GM19438 (cell line): ENCODE measurements around the gene MB21D2.
"Not testable (repeated sequence)": the region's sequence is repeated elsewhere in the genome, so short reads cannot be mapped to it uniquely, and the experiment has no call there.

Experiments
- ATAC-seq: cut with Tn5 transposase; IDR thresholded peaks from one replicate; pipeline ENCODE4 v1.9.1; 2021; ENCODE audit warnings: low read depth; ENCODE audit not compliant: unreplicated experiment

The MB21D2 gene, protein sequence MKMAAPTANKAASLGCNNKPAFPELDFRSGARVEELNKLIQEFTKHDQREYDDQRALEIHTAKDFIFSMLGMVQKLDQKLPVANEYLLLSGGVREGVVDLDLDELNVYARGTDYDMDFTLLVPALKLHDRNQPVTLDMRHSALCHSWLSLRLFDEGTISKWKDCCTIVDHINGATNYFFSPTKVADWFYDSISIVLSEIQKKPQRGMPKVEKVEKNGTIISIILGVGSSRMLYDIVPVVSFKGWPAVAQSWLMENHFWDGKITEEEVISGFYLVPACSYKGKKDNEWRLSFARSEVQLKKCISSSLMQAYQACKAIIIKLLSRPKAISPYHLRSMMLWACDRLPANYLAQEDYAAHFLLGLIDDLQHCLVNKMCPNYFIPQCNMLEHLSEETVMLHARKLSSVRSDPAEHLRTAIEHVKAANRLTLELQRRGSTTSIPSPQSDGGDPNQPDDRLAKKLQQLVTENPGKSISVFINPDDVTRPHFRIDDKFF

DNA sequence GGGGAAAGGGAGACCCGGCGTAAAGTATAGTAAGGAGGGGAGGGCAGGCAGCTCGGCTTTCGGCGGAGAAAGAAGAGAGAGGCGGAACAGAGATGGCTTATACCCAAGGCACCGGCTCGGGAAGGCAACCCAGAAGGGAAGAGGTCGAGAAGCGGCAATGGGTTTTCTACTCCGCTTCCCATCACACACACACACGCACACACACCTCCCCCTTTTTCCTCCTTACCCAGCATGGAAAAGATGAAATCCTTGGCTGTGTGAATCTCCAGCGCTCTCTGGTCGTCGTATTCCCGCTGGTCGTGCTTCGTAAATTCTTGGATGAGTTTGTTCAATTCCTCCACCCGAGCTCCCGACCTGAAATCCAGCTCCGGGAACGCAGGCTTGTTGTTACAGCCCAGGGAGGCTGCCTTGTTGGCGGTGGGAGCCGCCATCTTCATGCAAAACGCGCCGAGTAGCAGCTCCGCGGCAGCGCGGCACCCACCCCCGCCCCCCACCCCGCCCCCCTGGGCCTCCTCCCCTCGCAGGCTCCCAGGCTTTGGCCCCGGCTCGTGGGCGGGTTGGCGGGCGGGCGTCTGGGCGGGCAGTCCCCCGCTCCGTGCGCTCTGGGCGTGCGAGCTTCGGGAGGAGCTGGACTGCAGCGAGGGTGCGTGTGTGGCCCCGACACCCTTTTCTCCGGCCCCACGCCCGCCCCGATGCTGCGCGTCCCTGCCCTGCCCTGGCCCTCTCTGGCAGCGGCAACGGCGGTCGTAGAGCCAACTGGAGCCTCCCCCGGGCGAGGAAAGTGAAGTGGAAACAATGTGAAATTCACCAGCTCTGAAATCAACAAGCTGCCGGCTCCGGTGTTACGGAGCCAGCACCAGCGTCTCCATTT lies at the start of gene MB21D2:
Gene MB21D2 (minus strand): TSS at position 453 of the 871 bp plus-strand sequence. CDS start 16 bp downstream, at position 437.
- ATAC-seq = peak; percentile 62

DNA sequence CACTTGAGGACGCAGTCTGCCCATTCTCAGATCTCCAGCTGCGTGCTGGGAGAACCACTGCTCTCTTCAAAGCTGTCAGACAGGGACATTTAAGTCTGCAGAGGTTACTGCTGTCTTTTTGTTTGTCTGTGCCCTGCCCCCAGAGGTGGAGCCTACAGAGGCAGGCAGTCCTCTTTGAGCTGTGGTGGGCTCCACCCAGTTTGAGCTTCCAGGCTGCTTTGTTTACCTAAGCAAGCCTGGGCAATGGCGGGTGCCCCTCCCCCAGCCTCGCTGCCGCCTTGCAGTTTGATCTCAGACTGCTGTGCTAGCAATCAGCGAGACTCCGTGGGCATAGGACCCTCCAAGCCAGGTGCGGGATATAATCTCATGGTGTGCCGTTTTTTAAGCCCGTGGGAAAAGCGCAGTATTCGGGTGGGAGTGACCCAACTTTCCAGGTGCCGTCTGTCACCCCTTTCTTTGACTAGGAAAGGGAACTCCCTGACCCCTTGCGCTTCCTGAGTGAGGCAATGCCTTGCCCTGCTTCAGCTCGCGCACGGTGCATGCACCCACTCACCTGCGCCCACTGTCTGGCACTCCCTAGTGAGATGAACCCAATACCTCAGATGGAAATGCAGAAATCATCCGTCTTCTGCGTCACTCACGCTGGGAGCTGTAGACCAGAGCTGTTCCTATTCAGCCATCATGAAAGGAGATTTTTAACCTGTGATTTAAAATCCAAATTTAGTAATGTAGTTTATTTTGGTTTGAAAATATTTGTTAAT lies 47.5 kb upstream of the MB21D2 start:
- ATAC-seq = not testable (repeated sequence)

DNA sequence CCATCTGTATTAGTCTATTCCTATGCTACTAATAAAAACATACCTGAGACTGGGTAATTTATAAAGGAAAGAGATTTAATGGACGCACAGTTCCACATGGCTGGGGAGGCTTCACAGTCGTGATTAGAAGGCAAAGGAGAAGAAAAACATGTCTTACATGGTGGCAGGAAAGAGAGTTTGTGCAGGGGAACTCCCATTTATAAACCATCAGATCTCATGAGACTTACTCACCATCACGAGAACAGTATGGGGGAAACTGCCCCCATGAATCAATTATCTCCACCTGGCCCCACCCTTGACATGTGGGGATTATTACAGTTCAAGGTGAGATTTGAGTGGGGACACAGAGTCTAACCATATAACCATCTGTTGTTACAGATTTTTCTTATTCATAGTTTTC lies 42.1 kb upstream of the MB21D2 start:
- no peak for ATAC-seq

DNA sequence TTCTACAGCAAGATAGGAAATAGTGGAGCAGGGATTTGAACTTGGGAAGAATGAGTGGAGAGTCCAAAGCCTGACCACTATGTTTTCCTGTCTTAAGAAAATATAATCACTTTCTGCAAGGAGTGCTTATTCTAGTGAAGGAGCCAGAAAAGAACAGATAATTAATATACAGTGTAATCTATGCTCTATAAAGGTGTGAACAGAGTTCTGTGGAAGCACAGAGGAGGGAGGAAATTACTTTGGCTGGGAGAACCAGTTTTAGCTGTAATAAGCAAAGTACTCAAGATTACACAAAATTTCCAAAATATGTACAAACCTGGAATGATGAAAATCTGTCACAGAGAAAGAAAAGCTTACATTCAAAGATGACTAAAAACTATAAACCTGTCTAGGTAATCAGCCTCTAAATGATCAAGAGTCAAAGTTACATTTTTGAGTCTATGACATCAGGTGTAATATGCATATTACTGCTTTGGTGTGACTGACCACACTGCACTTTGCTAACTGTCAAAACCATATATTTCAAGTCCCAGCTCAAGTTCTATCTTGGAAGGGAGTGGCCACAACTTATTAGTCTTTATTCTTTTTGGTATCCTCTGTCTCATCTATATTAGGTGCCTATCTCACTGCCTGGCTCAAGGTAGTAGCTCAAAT lies 40.7 kb upstream of the MB21D2 start:
- no peak for ATAC-seq

DNA sequence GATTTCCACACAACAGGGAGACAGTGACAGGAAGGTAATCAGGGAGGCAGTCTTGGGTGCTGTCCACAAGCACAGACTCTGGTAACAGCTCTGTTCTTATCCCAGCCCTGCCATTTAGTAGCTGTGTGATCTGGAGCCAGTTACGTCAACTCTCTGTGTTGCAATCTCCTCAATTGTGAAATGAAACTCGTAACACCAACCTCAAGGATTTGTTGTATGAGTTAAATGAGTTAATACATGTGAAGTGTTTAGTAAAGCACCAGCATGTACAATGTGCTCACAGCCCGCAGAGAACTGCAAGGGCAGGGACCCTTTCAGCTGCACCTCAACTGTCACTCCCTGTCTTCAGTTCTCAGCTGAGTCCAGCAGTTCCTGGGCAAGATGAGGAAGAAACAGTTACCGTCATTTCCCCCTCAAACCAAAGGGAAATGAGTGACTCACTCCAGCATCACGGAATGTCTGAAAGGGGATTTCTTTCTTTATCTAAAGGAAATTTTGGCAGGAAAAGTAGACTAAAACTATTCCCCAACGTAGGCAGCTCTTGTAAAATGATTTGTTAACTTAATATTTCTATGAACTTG lies 39.9 kb upstream of the MB21D2 start:
- no peak for ATAC-seq

DNA sequence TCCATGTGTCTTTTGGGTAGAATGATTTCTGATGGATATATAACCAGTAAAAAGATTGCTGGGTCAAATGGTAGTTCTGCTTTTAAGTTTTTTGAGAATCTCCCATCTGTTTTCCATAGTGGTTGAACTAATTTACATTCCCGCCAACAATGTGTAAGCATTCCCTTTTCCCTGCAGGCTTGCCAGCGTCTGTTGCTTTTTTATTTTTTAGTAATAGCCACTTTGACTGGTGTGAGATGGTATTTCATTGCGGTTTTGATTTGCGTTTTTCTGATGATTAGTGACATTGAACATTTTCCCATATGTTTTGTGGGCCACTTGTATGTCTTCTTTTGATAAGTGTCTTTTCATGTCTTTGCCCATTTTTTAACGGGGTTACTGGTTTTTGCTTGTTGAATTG lies 36.3 kb upstream of the MB21D2 start:
- ATAC-seq = no peak

DNA sequence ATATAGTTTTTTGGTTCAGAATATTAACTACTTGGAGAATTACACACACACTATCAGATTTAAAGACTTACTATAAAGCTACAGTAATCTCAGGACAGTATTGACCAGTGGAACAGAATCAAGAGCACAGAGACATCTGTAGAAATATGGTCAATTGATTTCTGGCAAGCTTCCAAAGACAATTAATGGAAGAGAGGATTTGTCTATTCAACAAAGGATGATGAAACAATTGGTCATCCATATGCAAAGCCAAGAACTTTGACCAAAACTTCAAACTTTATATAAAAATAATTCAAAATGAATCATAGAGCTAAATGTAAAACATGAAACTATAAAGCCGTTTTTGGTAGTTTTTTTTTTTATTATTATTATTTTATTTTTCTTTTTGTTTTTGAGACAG lies 29.8 kb upstream of the MB21D2 start:
- ATAC-seq = no peak

DNA sequence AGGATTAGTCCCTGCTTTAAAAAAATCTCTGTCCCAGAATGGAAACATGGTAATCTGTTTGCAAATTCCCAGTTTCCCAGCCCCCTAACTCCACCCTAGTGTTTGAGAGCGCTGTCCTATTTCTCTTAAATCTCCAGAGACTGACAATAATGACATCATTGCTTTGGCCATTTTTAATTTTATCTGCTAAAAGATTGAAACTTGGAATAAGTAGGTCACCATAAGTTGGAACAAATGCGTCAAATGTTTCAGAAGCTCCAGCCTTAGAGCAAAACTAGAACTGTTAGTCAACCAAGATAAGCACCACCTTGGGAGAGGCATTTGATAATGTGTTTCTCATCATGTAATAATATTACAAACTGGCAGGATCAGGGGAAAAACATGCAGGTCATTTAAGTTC lies 25.7 kb upstream of the MB21D2 start:
- ATAC-seq = no peak

DNA sequence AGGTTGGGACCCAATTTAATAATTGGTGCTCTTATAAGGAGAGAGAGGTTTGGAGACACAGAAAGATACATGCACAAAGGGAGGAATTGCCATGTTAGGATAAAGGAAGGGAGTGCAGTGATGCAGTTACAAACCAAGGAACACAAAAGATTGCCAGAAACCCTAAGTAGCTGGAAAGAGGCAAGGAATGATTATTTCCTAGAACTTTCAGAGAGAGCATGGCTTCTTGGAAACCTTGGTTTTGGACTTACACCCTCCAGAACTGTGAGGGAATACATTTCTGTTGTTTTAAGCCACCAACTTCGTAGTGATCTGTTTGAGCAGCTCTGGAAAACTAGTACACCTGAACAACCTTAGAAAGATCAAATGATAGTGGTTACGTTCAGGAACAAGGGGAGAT lies 25.0 kb upstream of the MB21D2 start:
- no peak for ATAC-seq

DNA sequence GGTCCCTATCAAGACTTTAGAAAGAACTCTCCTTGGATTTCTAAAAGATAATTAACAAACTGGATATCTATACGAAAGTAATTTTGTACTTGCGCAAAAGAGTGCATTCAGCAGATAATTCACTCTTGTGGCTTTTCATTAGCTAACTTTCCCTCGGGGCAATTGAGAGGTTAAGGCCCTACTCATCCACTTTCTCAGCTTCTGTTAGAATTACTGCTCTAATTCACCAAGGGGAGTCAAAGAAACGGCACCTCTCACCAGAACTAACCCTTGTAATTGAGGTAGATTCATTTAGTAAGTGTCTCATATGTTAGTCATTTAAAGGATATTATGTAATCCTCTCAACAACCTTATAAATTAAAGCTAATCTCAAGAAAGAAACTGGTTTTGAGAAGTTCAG lies 22.5 kb upstream of the MB21D2 start:
- ATAC-seq = no peak

DNA sequence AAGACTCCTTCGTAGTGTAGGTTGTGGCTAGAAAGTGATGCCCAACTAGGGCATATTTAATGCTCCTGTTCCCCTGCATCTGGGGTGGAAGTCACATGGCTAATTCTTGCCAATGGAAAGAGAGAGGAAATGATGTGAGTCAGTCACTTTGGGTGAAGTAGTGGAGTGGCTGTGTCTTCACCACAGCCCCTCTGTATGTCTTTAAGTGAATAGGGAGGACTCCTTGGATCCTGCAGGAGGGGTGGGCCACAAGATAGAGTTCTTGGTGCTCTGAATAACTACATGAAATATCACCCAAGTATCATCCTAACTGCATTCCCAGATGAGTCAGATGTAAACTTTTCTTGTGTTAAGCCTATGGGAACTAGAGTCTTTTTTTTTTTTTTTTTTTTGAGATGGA lies 17.8 kb upstream of the MB21D2 start:
- no peak for ATAC-seq

DNA sequence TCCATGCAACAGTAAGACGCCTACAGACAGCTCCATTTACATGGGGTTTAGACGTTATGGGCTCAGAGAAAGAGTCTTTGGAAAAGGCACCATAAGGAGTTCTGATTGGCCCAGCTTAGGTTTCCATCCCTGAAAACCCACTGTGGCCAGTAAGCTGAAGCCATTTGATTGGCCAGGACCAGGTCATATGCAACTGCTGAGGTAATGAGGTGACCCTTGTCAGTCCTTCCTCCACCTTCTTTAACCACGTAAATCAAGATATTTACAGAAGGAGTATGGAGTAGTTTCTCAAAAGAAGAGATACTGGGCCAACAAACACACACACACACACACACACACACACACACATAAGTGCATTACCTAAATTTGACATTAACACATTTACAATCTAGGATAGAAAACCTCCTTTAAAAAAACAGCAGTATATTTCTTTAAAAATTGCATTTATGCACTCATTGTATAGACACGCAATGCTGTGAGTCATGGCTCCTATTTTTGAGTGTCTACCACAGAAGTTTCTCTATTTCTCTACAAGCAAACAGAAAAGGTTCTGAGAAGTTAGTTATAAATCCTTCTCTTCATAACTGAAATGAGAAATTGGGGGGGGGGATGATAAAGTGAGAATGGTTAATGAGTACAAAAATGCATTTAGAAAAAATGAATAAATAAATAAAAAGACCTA lies 16.3 kb upstream of the MB21D2 start:
- ATAC-seq = no peak

DNA sequence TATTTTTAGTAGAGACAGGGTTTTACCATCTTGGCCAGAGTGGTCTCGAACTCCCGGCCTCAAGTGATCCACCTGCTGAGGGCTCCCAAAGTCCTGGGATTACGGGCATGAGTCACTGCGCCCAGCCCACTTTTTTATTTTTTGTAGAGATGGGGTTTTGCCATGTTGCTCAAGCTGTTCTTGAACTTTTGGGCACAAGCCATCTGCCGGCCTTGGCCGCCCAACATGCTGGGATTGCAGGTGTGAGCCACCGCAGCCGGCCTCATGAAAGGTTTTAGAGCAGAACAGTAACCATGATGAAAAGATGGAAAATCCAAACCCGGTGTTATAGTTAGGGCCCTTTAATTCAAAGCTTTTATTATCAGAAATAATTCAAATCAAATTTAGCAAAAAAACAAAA lies 15.6 kb upstream of the MB21D2 start:
- no peak for ATAC-seq

DNA sequence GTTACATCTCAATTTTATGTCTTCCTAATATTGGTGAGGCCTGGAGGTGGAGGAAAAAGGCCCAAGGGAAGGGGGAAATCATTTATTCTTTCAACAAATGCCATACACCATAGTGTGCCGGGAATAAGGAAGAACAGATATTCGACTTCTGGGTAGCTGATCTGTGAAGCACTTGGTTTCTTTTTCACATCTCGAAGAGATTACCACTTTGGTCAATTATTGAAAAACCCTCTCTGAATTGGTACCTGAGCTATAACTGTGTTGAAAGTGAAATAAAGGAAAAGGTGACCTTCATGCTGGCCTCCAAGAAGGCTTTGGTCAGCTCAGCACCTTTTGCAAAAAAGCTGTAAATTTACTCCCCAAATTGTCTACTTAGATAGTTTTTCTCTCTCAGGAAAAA lies 14.2 kb upstream of the MB21D2 start:
- no peak for ATAC-seq

DNA sequence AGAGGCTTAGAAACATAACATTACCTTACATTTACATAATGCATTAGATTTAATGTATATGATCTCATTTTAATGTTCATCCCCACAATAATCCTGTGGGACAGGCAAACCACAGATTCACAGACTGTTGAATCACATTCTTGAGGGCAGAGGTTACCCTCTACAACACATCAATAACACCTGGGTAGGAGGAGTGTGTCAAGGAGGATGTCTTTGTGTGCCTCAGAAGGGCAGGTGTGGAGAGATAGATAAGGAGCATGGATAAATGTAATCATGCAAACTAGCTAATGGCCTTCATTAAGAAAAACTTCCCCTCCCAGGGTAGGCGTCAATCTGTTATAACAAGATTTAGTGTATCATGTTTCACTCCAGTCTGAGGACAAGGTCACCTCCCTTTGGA lies 12.9 kb upstream of the MB21D2 start:
- no peak for ATAC-seq

DNA sequence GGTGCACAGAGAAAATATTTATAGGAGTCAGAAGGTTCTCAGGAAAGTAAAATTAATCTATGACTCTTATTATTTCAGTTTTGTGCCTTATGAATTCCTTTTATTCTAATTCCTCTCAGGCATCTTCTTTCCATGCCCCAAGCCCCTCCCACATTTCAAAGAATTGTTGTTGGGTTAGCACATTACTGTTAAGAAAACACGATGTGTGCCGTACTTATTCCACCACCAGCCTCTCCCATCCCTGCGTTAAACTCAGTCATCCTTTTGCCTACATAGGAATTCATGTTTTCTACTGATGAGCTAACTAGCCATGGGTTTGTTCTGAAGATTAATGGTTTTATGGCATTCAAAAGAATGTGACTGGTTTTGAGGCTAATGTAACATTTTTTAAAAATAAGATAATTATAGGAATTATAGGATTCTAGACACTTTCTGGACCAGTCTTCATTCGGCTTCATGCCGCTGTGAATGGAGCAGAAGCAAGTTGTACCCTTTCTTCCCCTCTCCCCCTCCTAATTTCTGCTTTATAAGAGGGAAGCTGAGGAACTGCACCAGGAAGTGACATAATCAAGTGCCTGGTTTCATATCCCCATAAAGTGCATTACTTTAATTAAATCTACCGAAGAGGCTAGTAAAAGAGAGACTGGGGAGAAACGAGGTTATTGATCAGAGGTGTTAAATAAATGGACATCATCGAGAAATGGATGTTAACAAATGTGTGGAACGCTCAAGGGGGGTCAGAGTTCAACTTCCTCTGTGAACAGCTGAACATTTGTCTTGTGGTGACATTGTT lies 12.3 kb upstream of the MB21D2 start:
- ATAC-seq = no peak

DNA sequence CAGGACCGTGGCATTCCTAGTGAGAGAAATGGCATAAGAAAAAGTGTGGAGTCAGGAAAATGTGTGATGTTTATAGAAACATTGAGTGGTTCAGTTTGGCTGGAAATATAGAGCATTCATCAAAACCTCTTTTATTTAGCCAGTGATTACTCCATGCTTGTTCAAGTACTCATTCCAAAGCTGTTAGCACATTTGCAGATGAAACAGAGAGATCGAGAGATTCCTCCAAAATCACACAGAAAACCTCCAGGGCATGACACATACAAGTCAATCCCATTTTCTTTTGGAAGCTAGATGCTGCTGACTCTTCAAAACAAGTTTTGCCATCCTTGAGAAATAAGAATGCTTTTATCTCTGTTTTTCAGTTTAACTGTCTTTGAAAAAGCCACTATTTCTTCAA lies 11.5 kb upstream of the MB21D2 start:
- ATAC-seq = no peak

DNA sequence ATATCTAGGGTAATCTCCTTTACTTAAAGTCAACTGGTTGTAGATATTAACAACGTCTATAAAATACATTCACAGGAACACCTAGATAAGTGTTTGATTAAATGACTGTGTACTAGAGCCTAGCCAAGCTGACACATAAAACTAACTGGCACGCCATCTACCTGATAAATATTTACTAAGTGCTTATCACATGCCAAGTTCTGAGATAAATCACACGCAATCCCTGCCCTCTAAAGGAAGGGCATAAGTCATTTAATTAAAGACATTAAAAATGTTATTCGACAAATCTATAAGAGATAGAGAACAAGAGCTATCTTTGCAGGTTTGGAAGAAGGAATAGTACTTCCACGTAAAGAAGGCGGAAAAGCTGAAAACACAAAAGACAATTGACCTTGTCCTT lies 11.1 kb upstream of the MB21D2 start:
- ATAC-seq = no peak

DNA sequence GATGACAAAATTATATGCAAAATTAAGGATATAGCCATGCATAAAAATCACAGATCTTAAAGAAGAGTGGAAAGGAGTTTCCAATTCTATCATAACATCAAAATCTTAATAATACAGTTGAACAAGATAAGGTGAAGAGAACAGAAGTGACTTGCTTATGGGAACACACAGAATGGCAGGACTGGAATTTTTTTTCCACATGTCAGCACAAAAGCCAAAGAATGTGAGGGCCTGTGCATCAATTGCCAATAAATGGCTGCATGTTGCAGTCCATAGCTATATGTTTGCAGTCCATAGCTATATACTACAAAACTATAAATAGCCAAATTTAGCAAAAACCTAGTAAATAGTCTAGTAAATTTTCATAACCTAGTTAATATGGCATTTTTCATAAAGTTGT lies 10.4 kb upstream of the MB21D2 start:
- ATAC-seq = no peak
